NCI-H345 treated with DMSO at 0.1 percent for 48 hours (cell line): Measurements from ENCODE around the gene TP53I13.

Source experiments
- DNase-seq: peaks from one replicate; lab custom pipeline; 2025; ENCODE audit not compliant: unreplicated experiment; lab: John Stamatoyannopoulos, UW

The TP53I13 gene

DNA sequence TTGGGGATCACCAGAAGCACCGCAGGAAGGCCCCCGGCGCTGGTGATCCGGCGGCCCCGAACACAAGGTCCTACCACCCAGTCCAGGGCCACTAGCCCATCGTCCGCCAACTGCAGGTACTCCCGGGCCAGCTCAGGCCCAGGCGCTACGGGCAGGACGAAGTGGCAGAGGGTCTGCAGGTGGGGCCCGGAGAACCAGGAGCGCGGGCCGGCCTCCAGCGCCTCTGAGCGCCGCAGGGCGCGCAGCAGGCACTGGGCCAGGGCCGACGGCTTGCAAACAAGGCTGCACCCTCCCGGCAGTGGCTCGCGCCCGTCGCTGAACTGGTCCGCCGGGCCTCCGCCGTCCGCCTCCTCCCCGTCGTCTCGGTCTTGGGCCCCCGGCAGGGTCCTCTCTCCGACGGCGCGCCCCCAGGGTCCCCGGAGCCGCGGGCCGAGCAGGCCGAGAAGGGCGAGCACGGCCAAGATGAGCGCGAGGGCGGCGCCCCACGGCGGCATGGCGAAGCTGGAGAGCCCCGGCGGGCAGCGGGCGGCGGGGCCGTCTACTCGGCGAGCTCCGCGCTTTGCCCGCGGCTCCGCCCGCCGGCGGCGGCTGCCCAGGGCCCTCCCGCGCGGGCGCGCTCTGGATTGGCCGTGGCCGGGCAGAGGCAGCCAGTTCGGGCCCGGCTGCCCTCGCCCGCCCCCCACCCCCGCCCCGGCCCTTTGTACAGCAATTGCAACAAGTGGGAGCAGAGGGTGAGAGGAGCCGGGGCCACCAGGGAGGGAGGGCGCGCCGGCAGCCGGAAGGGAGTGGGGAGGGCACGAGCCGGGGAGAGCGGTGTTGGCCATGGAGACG is 1.8 kb upstream of the TP53I13 start, which contains the start of gene ABHD15:
ABHD15 (minus strand) TSS at position 565 of the 831 bp plus-strand sequence; CDS start at position 494, 71 bp downstream.
- DNase-seq = no peak

DNA sequence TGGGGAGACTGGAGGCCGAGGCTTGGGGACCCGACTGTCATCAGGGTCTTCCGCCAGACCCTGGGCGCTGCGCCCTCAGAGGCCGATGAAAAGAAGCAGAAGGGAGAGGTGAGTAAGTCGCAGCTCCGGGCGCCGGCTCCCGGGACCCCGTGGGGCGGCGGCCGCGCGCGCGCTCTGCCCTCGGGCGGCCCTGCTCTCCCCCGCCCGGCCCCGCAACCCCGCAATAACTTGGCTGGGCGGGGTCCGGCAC is 1.3 kb upstream of the TP53I13 start:
- DNase-seq = no peak

DNA sequence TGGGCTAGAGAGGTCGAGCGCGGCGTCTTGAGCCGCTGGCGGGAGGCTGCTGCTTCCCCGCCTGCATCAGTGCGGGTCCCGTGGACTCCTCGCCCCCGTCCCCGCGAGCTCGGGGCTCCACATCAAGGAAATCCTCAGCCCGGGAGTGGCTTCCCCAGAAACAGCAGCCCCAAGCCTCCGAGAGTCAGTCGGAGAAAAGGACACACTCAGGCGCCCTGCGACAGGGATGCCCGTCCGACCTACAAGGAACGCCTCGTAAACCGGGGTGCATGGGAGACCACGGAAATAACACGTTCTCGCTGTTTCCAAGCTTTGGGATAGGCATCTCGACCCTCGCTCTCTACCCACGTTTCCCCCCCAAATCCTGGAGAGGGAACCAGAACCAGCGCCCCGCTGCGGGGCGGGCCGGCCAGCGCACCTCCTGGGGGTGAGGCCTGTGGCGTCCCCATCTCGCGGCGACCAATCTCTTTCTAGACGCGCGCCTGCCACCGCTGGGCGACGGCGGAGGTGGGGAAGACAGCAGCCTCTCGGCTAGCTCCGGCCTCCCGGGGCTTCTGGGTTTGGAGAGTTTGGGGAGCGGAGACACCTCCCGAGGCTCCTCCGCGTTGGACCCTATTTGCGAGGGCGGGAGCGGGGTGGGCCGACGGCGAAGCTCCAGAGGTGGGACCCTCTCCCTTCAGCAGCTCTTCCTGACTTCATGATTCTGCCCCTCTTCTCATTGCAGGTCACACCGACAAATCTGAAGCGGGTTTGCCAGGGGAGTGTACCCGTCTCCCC is 759 bp upstream of the TP53I13 start:
- DNase-seq = no peak

DNA sequence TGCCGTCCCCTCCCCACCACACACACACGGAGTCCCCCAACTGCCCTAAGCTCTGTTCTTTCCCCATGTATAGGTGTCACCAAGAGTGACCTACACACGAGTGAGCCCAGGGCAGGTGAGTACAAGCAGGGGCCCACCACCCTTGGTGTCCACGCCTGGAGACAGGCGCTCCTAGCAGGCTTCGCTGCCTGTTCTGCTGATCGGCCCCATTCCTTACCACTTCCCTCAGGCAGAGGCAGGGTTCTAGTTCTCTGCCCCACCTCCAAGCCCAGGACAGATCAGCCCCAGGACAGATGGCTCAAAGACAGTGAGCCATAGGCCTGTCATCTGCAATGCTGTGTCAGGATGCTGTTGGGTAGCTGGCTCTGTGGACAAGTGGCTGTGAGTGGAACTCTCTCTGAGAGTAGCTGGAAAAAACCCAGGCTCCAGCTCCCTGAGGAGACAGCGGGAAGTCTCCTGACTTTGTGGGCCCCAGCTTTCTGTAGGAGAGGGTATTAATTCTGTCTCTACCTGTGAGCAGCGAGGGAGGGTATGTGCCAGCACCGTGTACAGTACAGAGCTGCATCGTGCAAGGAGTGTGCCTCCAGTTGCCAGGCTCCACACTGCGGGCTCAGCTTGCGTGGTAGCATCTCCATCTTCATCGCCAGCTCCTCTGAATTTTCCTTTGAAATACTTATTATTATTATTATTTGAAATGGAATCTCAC is 897 bp downstream of the TP53I13 start:
- DNase-seq = no peak

DNA sequence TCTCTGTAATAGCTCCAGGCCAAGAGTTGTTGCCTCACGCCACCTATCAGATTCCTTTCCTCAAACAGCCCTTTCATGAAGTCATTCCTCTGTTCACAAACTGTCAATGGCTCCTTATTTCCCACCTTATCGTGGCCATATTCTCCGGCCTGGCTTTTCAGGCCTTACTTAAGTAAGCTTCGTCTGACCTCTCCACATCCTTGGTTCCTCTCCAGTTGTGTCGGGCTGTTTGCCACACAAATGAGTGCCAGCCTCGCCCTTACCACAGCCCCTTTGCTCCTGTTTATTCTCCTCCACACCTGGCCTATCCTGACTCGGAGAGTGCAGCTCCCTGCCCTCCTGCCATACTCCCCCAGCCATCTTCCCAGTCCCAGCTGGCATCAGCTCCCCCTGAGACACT is 2.0 kb downstream of the TP53I13 start:
- DNase-seq = no peak

DNA sequence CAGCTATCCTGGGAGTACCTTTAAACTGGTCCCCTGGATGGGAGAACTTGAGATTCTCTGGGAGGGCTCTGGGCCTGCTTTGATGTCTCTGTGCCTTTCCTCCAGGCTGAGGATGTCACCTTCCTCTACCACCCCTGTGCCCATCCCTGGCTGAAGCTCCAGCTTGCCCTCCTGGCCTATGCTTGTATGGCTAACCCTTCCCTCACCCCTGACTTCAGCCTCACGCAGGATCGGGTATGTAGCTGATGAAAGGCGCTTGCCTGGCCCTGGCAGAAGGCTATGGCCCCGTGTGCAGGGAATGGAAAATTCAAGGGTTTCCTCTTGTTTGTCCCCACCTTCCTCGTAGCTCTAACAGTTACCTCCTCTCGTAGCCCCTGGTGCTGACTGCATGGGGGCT is 3.0 kb downstream of the TP53I13 start:
- DNase-seq = no peak

DNA sequence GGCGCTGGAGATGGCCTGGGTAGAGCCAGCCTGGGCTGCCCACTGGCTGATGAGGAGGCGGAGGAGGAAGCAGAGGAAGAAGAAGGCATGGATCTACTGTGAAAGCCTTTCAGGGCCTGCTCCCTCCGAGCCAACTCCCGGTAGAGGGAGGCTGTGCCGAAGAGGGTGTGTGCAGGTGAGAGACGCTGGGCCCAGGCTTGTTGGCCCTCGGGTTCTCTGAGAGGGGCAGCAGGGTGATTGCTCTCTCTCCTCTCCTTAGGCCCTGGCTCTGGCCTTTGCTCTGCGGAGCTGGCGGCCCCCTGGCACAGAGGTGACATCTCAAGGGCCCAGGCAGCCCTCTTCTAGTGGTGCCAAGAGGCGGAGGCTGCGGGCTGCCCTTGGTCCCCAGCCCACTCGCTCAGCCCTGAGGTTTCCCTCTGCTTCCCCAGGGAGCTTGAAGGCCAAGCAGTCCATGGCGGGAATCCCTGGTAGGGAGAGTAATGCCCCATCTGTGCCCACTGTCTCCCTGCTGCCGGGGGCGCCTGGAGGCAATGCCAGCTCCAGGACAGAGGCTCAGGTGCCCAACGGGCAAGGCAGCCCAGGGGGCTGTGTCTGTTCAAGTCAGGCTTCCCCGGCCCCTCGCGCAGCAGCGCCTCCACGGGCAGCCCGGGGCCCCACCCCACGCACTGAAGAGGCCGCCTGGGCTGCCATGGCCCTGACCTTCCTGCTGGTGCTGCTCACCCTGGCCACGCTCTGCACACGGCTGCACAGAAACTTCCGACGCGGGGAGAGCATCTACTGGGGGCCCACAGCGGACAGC is 3.6 kb downstream of the TP53I13 start:
- no peak for DNase-seq

DNA sequence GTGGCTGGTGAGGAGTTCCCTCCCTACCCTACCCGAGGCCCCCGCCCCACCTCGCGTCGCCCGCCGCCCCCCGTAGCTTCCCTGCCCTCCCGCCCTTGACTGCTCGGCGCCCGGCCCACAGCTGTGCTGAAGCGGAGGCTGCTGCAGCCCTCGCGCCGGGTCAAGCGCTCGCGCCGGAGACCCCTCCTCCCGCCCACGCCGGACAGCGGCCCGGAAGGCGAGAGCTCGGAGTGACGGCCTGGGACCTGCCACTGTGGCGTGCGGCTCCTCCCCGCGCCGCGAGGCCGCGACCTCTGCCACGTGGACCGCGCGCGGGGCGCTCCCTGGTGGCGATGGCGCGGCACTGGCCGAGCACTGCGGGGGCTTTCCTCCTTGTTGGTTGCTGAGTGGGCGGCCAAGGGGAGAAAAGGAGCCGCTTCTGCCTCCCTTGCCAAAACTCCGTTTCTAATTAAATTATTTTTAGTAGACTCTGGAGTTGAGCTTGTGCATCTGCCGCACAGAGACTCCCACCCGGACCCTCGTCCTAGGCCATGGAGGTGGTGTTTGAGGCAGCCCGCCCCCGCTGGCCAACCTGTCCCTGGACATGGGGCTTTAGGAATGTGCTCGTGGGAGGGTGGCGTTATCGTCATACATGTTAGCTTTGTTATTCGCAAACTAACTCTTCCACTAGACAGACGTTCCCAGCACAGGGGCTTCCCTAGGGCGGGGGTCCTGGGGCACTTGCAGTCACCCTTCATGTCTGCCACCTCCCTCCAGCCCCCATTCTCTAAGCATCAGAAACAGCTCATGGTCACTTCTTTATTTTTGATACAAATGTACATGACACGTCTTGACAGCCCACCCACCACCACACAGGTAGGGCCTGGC is 4.4 kb downstream of the TP53I13 start:
- no peak for DNase-seq

DNA sequence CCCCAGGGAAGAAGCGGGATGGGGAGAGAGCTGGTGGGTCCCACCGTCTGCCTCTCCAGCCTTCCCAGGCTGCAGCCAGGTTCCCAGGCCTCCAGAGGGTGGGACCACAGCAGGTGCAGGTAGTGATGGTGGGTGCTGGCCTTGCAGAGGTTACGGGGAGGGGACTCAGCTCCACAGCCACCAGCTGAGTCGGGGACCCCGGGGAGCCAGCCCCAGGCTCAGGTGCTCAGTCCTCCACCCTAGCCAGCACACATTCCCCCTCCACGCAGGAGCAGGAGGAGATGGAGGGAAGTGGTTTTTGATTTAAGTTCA is 5.0 kb downstream of the TP53I13 start:
- DNase-seq = no peak

DNA sequence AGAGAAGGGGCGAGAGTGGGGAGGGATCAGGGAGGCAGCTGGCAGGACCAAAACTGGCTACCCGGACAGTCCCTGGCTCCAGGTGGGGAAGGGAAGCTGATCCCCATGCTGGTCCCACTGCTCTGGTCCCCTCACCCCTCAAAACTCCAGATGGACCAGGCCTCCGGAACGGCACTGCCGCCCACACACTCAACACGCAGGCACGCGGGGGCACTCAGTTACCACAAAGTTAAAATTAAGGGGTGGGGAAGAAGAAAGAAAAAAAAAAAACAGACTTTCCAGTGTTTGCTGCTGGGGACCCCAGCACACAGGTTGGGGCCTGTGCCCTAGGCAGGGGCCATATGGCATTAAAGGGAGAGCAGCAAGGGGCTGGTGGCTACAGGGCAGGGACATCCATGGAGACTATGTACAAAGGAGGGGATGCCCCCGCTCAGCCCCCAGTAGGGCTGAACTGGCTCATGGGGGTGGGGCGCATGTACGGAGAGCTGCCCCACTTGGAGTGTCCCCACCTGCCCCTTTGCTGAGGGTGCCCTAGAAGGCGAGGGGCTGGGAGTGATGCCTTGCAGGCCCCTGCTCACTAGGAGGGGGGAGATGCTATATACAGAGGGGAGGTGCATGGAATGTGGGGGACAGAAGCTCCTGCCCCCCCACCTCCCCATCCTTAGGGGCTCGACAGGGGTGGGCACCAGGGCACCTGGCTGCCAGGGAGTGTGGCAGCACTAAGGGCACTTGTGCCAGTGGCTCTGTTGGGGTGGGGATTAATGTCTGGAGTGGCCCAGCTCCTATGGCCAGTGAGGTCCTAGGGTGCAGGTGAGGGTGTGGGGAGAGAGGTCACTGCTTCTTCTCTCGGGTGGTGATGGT is 5.6 kb downstream of the TP53I13 start:
- DNase-seq = no peak

DNA sequence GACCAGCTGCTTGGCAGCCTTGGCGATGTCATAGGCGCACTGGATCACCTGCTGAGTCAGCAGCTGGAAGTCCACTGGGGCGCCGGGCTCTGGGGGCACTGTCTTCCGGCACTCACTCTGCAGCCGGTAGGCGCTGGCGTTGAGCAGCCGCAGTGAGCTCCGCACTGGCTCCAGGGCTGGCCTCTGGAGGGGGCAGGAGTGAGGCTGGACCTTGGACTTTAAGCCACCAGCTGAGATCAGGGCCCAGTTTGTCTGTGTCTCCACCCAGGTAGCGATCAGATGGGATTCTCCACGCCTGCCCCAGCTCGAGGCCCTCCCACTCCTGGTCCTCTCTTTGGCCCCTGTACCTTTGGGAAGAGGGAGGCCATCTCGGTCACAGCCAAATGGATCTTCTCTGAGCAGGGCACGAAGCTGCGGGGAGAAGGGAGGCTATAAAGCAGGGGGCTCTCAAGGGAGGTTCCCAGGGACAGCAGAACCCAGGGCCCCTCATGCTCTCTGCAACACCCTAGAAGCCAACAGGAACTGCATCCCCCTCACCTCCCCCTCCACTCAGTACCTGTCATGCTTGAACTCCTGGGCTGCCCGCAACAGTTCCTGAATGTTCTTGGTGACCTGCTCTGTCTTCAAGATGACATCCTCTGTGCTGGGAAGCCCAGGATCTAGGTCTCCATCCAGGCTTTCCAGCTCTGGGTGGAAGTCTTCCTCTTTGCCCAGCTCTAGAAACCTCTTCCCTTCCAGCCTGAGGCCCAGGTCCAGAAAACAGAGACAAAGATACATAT is 6.4 kb downstream of the TP53I13 start:
- no peak for DNase-seq

DNA sequence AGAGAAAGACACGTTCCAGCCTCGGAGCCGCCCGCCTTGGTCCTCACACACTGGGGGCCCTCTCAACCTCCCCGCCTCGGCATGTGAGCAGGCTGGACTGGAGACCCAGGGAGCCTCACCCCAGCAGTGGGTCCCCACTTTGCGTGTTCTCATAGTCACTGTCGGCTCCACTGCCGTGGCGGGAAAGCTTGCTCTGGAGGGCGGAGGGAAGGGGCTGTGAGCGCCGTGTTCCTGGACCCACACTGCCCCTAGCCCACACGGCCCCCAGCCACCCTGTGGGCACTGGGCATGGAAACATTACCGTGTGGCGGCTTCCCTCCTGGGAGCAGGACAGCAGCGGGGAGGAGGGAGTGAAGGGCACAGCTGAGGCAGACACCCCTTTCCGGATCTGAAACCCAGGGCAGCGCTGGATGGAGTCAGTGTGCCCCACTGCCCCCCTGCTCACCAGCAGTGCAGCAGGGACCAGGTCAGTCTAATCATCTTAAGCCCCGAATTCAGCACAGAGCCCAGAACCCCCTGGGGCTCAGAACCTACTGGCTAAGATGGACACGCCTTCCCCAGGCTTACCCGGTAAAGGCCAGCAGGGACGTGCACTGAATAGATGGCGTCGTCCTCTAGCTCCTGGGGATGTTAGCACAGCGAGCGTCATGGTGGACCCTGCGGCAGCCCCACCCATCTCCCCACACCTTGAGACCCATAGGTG is 7.2 kb downstream of the TP53I13 start:
- DNase-seq = no peak

DNA sequence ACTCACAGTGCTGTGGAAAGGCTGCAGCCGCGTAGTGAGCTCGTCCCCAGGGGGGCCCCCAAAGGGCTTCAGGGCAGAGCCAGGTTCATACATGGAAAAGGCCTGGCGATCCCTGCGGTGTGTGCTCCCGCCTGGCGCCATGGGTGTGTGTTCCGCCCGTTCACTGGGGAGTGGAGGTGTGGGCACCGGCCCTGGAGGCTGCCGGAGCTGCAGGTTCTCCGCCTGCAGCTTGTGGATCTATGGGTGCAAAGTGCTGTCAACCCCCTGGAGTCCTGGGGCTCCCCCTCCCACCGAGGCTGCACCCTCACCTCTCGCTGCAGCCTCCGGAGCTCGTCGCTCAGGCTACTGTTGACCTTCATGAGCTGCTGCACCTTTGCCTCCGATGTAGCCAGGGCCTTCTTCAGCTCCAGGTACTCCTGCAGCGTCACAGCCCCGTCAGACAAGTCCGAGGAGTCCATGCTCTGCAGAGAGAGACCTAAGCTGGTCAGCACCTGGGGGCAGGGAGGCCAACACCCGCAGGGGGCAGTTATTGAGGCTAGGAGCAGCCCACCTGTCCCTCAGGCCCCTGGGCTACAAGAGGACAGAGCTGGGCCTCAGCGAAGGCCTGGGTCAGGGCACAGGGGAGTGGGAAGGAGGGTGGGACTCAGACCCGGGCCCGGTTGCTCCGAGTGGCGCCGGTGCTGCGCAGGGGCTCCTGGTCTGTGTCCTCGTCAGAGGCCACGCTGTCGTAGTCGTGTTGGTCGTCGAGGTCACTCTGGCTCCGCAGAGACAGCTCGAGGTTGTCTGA is 7.9 kb downstream of the TP53I13 start:
- no peak for DNase-seq

DNA sequence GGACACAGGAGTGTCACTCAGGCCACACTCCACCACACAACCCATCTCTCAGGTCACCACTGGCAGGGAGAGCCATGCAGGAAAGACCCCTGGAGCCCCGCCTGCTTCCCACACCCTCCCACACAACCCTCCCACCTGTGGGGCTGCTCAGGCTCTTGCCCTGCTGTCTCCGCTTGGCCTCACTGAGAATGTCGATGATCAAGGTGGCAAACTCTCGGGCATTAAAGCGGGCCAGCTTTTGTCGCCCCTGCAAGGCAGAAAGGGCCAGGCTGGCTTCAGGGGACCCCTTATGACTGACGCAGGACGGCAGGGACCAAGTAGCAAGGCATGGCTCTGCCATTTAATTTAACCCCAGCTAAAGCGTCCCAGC is 8.5 kb downstream of the TP53I13 start:
- DNase-seq = no peak

DNA sequence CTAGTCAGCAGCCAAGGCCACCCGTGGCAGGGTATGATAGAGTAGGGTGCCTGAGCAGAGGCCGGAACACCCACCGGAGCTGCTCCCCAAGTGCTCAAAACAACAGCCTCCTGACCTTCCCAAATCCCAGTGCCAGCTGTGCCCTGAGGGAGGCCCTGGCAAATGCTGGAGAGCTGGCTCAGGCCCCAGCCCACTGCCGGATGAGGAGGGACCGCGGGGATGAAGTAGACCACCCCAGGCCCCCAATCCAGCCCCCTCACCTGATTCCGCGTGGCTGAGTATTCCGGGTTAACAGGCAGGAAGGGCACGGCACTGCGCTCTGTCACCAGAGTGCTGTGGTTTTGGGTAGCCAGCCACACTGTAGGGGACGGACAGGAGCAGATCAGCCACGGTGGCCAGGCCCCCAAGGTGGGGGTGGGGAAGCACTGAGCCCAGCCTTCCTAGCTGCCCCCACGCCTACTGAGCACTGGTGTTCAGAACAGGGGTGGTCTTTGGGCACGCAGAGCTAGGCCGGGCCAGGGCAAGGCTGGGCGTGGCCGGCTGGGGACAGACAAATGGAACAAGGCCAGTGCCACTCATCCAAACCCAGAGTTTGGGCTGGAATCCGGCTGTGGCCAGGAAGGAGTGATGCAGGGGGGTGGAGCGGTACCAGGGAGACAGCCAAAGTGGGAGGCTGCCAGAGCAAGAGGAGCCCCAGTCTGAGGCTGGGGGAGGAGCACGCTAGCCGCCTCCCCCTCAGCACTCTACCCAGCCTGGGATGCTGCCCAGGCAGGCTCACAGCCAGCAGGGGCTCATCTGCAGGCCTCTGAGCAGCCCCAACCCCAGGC is 9.1 kb downstream of the TP53I13 start:
- DNase-seq = no peak

DNA sequence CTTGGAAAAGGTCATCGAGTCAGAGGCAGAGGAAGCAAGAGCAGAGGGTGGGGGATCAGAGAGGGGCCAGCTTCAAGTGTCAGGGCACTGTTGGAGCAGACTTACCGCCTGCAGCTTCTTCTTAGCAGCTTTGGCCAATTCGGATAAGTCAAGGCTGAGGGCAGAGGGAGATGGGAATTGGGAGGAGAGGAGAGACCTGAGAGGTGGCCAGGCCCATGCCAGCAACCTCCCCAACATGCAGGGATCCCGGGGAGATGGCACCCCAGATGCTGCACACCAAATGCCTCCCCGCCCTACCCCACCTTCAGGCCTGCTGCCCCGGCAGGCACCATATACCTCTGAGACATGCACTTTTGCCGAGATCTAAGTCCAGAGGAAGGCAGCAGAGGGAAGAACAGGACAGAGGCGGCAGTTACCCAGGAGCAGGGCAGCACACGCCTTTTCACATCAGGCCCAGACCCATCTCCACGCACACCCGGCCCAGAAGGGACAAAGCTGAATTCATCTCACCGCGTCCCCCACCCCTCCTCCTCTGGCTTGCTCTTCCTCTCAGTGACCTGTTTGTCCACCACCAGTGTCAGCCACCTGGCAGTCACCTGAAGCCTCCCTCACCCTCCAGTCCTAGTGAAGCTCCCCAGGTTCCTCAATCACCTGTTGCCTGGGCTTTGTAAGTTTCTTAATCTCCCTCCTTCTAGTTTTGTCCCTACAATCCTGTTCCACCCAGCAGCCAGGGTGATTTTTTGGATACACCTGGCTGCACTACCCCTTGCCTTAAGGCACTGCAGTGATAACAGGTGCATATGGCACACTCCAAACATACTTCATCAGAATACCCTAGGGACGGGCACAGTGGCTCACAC is 10.4 kb downstream of the TP53I13 start:
- DNase-seq = no peak
